Hepatocyte (in vitro differentiated cells): ENCODE data around the gene SEMA5A.

Source experiments
- CTCF ChIP-seq: fragments of 200-600 bp; sonication (generic); IDR thresholded peaks from 2 replicates; pipeline ENCODE4 v1.5.1; 2016; ENCODE audit warnings: antibody characterized with exemption, mild to moderate bottlenecking; ENCODE audit not compliant: poor library complexity
- EZH2 ChIP-seq: fragments of 200-600 bp; sonication (generic); IDR thresholded peaks from 2 replicates; pipeline ENCODE4 v1.6.1; 2016; ENCODE audit warnings: antibody characterized with exemption, mild to moderate bottlenecking, borderline replicate concordance

- TF ChIP-seq CTCF (no peak), EZH2 (no peak)
Measured at GRCh38 chr5:9196403-9197227, 349.3 kb downstream of the SEMA5A start.
